Amniotic epithelial cell (primary cell): Measurements from ENCODE around the gene PDCD1.
A peak's percentile ranks its signal among the peaks of the same experiment; 100 is the strongest.

Source experiments
- DNase-seq: peaks from one replicate; pipeline ENCODE4 v3.0.0-alpha.2; 2010; ENCODE audit warnings: low read depth

Gene PDCD1

DNA sequence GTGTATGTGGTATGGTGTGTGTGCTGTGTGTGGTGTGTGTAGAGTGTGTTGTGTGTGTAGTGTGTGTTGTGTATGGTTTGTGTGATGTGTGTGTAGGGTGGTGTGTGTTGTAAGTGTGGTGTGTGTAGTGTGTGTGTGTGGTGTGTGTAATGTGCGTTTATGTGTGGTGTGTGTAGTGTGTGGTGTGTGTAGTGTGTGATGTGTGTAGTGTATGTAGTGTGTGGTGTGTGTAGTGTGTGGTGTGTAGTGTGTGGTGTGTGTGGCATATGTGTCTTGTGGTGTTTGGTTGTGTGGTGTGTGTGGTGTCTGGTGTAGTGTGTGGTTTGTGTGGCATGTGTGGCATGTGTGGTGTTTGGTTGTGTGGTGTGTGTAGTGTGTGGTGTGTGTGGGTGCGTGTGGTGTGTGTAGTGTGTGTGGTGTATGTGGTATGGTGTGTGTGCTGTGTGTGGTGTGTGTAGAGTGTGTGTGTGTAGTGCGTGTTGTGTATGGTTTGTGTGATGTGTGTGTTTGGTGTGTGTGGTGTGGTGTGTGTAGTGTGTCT lies 6.8 kb upstream of the PDCD1 start:
- no peak for DNase-seq

DNA sequence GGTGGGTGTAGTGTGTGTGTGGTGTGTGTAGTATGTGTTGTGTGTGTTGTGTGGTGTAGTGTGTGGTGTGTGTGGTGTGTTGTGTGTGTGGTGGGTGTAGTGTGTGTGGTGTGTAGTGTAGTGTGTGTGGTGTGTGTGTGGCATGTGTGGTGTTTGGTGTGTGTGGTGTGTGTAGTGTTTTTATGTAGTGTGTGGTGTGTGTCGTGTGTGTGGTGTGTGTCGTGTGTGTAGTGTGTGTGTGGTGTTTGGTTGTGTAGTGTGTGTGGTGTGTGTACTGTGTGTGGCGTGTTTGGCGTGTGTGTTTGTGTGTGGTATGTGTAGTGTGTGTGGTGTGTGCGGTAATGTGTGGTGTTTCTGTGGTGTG lies 6.1 kb upstream of the PDCD1 start:
- DNase-seq = no peak

DNA sequence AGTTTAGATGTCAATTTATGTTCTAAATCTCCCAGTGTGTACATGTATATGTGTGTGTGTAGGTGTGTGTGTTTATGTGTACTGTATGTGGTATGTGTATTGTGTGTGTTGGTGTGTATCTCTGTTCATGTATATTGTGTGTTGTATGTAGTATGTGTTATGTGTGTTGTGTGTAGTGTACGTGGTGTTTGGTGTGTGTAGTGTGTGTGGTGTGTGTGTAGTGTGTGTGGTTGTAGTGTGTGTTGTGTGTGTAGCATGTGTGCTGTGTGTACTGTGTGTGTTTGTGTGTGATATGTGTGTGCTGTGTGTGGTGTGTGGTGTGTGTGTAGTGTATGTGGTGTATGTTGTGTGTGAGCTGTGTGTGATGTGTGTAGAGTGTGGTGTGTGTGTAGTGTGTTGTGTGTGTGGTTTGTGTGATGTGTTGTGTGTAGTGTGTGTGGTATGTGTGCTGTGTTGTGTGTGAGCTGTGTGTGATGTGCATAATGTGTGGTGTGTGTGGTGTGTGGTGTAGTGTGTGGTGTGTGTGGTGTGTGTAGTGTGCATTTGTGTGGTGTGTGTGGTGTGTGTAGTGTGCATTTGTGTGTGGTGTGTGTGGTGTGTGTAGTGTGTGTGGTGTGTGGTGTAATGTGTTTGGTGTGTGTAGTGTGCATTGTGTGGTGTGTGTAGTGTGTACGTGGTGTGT lies 5.6 kb upstream of the PDCD1 start:
- DNase-seq = no peak

DNA sequence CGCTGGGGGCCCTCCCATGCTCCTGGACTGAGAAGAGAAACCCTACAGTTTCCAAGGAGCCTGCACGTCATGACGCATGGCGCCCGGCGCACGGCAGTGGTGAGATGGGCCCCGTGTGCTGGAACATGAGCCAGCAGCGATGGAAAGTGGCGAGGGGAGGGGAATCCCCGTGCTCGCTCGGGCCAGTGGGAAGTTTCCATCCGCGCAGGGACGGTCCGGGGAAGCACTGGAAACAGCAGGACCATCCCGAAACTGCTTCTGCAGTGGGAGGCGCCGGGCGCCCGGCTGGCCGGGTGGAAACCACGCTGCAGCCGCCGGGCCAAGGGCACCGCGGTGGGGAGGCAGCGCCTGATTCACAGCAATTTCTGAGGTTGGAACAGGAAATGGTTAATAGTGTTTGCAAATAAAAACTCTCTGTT lies 4.9 kb upstream of the PDCD1 start:
- DNase-seq = peak; percentile 68

- no peak for DNase-seq
Observed at GRCh38 chr2:241862775-241863535, 4.3 kb upstream of the PDCD1 start.

DNA sequence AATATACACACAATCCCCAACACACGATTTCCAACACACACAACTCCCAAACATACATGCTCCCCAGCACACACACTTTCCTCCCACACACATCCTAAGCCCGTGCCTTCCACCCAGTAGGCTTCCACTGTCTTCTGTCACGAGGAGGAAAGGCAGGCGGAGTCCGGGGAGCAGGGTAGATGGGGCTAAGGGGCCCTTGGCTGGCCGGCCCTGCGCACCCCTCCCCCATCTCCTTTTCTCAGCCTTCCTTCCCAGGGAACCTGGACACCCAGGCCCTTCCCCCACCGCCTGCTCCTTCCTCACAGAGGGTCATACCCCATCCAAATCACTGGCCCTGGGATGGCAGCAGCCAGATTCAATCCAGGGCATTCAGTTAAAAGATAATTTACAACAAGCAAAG lies 3.4 kb upstream of the PDCD1 start:
- no peak for DNase-seq

- no peak for DNase-seq
Observed at GRCh38 chr2:241861264-241861663, 2.6 kb upstream of the PDCD1 start.

DNA sequence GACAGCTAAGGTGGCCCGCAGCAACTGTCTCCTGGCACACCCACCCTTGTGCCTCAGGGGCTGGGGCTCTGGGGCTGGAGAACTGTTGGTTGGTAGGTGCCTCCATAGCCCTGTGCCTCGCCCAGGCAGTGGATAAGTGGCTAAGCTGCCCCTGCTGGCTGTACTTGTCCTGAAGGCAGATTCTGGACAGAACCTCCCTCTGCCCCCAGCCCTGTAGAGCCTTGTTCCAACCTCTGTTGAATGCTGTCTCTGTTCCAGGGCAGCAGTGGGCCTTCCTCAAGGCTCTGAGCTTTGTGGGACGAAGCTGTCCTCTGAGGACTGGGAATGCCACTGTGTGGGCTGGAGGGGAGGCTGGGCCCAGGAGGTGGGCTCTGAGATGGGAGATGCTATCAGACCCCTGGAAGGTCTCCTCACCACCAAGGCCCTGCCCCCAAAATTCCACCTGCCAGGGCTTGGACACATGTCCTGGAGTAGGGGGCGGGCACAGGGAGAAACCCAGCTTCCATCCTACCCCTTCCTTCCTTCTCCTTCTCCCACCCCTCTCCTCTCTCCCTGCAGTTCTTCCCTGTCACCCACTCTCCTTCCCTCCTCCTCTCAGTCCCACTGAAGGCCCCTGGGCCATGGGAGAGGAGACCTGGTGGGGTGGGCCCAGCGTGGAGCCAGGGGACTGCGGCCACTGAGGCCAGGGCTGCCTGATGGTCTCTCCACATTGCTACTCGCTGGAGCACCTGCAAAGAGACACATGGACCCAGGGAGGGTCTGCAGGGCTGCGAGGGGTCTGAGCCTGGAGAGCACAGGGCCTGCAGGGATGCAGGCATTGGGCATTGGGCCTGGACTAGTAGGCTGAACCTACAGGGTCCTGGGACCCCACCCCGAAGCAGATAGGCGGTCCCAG lies 1.7 kb upstream of the PDCD1 start:
- no peak for DNase-seq

- DNase-seq = peak; percentile 67
Observed at GRCh38 chr2:241859436-241860183, 916 bp upstream of the PDCD1 start.

GRCh38 chr2:241859017-241859435 lies 332 bp upstream of the PDCD1 start:
- no peak for DNase-seq

- no peak for DNase-seq
Observed at GRCh38 chr2:241857572-241858121, 1.0 kb downstream of the PDCD1 start.

DNA sequence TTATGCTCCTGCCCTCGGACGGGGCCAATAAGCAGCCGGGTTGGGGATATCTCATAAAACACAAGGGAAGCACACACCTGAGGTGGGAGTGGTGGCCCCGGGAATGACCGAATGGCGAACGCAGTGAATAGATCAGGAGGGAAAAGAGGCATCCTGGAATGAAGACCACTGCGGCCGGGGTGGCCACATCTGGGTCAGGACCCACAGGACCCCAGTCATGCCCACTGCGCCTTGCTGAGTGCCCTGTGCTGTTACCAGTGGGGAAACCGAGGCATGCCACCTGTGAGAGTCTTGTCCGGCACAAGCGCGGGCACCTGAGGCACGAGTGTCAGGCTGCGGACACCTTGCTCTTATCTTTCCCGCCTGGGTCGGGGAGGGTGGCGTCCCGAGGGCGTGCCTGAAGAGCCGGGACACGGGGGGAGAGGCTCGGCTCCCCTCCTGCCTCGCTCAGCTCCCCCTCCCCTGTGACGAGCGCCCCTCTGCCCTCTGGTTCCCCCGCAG lies 1.6 kb downstream of the PDCD1 start:
- DNase-seq = no peak

GRCh38 chr2:241855888-241856422 lies 2.7 kb downstream of the PDCD1 start:
- no peak for DNase-seq

DNA sequence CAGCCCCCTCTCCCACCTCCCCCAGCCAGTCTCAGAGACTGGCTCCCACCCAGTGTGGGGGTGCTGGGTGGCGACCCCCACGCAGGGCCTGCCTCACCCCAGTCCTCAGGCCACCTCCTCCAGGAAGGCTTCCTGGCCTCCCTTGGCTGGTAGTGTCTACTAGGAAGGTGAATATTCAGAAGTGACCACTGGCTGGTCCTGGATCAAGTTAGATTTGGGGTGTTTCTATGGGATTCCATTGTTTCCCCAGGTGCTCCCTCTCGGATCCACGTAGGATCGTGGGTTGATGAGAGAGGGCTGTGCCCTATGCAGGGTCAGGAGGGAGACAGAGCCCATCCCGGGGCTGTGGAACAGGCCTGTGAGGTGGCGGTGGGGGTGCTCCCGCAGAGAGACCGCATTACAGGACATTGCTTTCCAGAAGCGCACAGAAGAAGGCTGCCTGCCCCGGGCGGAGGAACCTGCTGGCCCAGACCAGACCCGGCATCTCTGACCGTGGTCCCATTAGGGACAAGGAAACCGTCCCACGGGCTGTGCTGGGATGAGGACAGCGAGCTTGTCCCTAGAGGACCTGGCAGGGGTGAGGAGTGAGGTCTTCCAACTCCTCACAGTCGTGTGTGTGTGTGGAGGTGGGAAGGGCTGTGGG lies 3.3 kb downstream of the PDCD1 start:
- no peak for DNase-seq

DNA sequence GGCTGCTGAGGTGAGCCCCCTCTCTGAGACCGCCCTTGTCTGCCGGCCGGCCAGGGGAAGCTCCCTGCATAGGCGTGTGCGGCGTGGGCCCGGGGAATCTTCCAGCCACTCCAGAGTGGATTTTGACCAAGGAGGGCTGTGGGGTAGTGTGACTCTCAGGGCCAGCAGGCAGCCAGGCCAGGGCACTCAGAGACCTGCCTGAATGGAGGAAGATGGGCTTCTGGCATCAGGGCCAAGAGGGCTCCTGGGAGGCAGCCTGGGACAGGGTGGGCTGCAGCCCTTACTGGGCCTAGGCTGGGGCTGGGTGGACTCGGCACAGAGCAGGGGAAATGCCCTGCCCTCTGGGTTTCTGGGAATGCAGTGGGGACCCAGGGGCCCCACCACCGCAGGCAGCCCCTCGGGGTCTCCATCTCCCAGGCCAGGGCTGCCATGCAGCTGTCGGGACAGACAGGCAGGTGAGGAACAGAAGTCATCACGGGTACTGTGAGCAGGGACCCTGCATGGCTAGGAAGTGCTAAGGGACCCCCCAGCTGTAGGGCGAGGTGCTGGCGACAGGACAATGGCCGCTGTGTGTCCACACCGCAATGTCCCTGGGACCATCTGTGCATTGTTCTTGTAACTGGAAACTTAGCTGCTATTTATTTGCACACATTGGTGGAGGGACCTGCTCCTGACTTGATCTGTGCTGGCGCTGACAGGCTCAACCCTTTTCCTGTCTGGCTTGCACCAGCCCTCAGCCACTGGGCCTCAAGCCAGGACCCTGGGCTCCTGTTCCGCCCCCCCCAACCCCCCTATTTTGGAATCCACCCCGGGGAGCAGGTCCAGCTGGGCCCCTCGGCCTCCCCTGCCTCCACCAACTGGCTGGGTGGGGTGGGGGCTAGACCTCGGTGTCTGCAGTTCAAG lies 4.1 kb downstream of the PDCD1 start:
- DNase-seq = no peak

GRCh38 chr2:241853651-241854341 lies 4.9 kb downstream of the PDCD1 start:
- DNase-seq = no peak

DNA sequence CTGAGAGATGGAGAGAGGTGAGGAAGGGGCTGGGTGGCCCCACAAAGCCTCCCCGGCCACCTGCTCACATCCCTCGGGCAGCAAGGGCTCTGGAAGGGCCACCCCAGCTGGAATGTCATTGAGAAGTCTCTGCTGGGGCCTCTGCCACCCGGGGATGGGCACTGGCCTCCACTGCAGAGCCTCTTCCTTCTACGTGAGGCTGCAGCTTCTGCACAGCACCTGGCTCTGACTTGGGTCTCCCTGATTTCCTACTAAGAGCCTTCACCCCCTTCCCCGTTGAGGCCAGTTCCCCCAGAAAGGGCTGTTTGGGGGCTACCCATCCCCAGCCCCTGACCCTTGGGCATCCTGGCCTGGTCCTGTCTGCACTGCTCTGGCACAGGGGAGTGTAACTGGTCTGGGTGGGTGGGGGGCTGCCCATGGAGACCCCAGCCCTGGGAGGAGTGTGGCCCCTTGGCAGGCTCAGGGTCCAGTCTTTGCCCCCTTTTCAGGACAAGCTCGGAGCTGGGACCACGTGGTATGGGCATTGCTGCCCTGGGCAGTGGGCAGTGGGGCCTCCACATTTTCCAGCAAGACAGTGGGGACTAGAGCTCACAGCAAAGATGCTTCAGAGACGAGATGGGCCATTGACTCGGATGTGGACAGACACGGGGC lies 5.6 kb downstream of the PDCD1 start:
- DNase-seq = no peak
